HG02970 (cell line): ENCODE results near the gene CIC.

Source experiments
- ATAC-seq: cut with Tn5 transposase; IDR thresholded peaks from one replicate; pipeline ENCODE4 v1.9.1; 2021; ENCODE audit warnings: mild to moderate bottlenecking, moderate library complexity, moderate number of reproducible peaks; ENCODE audit not compliant: unreplicated experiment, low FRiP score

The CIC gene

DNA sequence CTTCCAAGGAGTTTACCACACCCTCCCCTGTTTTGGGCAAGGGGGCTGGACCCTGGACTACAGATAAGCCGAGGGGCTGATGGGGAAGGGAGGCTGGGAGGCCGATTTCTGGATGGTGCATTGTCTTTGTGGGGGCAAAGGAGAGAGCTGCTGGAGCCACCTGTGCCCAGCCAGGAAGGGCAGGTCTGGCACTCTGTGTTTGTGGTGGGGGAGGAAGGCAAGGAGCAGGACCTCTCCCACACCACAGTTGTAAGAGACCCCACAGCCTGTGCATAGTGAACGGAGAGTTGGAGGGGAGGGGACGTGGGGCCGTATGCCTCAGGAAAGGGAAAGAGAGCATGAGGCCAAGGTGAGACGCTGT, 16.9 kb downstream of the CIC start:
- no peak for ATAC-seq

DNA sequence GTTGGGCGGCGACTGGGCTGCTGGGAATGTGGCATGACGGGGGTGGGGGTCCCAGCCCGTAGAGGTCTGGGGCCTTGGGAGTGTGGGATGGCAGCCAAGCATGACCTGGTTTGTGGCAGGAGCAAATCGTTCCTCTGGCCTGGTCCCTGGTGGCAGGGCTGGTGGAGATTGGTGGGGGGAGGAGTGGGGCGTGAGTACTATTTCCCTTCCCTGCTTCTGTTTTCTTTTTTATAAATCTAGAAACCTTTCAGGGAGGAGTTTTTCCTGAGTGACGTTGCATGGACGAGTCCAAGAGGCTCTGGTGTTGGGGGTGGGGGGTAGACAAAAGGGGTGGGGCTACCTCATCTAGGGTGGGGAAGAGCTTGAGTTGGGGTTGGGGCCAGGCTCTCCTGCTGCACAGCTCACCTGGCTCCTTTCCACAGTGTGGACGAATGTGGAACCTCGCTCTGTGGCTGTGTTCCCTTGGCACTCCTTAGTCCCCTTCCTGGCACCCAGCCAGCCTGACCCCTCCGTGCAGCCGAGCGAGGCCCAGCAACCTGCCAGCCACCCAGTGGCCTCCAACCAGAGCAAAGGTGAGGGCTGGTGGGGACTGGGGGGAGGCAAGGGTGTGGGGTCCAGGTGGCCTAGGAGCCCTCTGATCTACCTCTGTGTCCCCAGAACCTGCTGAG, 17.4 kb downstream of the CIC start:
- ATAC-seq: no peak

DNA sequence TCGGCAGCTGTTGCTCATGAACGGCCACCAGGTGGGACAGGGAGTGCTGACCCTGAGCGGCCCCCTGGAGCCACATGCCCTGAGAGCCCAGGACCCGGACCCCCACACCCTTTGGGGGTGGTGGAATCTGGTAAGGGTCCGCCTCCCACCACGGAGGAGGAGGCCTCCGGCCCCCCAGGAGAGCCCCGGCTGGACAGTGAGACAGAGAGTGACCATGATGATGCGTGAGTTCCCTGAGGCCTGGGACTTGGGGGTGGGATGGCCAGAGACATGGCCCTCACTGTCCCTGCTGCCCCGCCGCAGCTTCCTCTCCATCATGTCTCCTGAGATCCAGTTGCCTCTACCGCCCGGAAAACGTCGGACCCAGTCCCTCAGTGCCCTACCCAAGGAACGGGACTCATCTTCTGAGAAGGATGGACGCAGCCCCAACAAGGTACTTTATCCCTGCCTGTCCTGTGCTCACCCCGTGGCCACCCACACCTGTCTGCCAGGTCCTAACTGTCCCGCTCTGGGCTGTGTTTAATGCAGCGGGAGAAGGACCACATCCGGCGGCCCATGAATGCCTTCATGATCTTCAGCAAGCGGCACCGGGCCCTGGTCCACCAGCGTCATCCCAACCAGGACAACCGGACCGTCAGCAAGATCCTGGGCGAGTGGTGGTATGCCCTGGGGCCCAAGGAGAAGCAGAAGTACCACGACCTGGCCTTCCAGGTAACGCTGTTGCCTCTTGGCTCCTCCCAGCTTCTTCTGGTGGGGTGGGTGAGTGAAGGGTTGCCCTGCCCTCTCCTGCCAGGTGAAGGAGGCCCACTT, 18.2 kb downstream of the CIC start:
- ATAC-seq: no peak

DNA sequence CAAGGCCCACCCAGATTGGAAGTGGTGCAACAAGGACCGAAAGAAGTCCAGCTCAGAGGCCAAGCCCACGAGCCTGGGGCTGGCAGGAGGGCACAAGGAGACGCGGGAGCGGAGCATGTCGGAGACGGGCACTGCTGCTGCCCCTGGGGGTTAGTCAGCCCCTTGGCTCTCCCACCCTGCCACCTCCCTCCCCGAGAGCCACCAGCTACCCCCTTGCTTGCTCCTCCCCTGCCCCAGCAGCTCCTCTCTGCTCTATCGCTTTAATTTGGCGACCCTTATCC, 18.7 kb downstream of the CIC start:
- no peak for ATAC-seq

GRCh38 chr19:42288387-42288786, 19.3 kb downstream of the CIC start:
- no peak for ATAC-seq

GRCh38 chr19:42288881-42289555, 20.0 kb downstream of the CIC start:
- ATAC-seq: no peak

DNA sequence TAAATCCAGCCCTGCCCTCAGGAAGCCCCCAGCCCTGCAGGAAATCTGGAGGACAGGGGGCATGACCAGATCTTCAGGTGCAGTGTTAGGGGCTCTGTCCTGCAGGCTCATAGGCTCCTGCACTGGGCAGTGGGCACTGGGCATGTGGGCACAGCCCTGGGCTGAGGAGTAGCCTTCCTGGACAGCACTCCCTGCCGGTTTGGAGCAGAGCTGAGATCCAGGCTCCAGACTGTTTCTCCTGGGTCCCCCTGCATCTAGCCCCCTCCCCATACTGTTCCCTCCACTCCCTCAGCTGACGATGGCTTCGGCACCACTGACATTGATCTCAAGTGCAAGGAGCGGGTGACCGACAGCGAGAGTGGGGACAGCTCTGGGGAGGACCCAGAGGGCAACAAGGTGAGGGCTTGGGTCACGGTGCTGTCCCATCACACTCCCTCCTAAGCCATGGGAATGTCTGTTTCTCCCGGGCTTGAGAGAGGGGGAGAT, 20.5 kb downstream of the CIC start:
- no peak for ATAC-seq

GRCh38 chr19:42290136-42290522, 21.1 kb downstream of the CIC start:
- no peak for ATAC-seq

GRCh38 chr19:42290523-42291434, 21.7 kb downstream of the CIC start:
- no peak for ATAC-seq

GRCh38 chr19:42291435-42291810, 22.4 kb downstream of the CIC start:
- no peak for ATAC-seq

DNA sequence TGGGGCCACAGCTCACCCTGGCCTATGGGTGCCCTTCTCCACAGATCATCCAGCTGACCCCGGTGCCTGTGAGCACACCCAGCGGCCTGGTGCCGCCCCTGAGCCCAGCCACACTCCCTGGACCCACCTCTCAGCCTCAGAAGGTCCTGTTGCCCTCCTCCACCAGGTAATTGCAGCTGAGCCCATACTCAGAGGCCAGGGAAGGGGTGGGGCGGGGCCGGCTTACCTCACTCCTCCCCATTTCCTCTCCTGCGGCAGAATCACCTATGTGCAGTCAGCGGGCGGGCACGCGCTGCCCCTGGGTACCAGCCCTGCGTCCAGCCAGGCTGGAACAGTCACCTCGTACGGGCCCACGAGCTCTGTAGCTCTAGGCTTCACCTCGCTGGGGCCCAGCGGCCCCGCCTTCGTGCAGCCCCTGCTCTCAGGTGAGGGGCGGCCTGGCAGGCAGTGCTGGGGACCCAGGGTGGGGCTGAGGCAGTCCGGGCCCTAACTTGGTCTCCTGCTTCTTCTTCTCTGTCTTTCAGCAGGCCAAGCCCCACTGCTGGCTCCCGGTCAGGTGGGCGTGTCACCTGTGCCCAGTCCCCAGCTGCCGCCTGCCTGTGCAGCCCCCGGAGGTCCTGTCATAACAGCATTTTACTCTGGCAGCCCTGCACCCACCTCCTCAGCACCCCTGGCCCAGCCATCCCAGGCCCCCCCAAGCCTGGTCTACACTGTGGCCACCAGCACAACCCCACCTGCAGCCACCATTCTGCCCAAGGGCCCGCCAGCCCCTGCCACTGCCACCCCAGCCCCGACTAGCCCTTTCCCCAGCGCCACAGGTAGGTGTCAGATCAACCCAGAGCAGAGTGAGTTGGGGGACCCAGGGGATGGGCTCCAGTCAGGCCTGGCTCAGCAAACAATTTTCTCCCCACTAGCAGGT, 23.2 kb downstream of the CIC start:
- no peak for ATAC-seq

GRCh38 chr19:42292963-42293362, 23.9 kb downstream of the CIC start:
- ATAC-seq: no peak

DNA sequence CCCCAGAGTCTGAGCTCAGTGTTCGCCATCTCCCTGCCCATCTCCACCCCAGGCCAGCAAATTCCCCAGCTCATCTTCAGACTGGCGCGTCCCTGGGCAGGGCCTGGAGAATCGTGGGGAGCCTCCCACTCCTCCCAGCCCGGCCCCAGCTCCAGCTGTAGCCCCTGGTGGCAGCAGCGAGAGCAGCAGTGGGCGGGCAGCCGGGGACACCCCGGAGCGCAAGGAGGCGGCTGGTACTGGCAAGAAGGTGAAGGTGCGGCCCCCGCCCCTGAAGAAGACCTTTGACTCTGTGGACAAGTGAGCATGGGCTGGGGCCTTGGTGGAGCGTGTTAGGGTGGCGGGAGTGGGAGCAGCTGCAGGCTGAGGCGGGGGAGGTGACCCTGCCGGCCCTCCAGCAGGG, 24.5 kb downstream of the CIC start:
- ATAC-seq: no peak

- ATAC-seq: no peak
Observed at GRCh38 chr19:42293948-42294347, 24.9 kb downstream of the CIC start.

- no peak for ATAC-seq
Observed at GRCh38 chr19:42294471-42295137, 25.6 kb downstream of the CIC start.

DNA sequence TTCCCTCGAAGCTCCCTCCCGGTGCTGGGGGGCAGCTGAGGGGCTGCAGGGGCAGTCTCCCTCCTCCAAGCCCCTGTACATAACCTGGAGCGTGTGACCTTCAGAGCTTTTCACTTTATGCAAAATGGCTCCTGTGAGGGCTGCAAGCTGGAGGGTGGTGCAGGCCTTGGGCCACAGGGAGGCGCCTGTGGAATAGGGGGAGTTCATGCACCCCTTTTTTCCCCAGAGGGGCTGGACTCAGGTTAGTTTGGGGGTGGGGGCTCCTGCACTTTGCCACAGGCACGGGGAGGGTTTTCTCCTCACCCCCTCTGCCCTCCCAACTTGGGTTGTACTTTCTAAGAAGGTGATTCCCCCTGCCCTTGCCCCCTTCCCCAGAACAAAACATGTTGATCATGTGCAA, 26.3 kb downstream of the CIC start:
- ATAC-seq: no peak

- no peak for ATAC-seq
Observed at GRCh38 chr19:42295831-42296525, 26.9 kb downstream of the CIC start.

- ATAC-seq: no peak
Observed at GRCh38 chr19:42297039-42297438, 28.0 kb downstream of the CIC start.
